Fibroblast of peridontal ligament (primary cell): Measurements from ENCODE around the gene F12.

Experiments
- DNase-seq: peaks from one replicate; pipeline ENCODE4 v3.0.0-alpha.2; 2010; ENCODE audit errors: extremely low read depth

The F12 gene

DNA sequence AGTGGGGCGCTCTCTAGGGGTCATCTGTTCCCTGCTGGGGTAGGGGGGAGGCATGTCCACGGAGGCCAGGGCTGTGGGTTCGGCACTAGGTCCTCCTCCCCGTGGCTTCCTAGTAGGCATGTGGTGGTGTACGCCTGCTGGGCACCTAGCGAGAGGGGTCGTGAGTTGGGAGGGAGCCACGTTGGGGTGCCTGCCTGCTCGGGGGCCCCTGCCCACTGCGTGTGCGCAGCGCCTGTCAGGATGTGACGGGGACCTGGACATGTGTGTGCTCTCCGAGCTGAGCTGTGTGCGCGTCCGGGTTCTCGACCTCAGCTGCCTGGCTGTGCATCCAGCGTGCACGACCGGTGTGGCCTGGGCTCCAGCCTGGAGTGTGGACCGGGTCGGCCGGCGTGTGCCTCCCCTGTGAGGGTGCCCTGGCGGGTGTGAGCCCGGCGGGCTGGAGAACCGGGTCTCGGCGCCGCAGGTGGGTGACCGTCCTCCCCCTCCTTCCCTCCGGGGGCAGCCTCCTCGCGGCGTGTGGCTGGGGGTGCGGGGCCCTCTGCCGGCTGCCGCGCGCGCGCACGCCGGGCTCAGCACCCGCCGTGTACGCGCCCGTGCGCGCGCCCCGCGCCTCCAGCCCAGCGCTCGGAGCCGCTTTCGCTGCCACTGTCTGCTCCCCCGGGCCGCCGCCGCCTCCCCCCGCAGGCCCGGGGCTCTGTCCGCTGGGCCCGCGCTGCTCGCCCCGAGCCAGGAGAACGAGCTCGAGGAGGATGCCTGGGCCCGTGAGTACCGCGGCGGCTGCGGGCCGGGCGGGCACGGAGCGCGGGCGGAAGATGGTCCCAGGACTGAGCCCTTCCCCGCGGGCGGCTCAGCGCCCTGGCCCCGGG, 37.1 kb upstream of the F12 start, which contains the start of gene PRR7:
PRR7 (plus strand) TSS at position 615 of the 866 bp plus-strand sequence. CDS start 8,254 bp downstream, outside the sequence.
- peak; percentile 42 for DNase-seq

DNA sequence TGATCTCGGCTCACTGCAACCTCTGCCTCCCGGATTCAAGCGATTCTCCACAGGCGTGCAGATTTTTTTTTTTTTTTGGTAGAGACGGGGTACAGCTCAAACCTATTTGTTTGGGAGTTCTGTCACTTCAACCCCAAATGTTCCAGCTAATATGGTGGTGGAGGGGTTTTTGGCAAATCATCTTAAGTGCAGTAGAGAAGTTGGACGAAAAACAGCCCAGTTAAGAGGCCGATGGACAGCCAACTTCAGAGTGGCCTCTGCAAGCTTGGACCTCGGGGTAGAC, 36.5 kb upstream of the F12 start:
- no peak for DNase-seq

DNA sequence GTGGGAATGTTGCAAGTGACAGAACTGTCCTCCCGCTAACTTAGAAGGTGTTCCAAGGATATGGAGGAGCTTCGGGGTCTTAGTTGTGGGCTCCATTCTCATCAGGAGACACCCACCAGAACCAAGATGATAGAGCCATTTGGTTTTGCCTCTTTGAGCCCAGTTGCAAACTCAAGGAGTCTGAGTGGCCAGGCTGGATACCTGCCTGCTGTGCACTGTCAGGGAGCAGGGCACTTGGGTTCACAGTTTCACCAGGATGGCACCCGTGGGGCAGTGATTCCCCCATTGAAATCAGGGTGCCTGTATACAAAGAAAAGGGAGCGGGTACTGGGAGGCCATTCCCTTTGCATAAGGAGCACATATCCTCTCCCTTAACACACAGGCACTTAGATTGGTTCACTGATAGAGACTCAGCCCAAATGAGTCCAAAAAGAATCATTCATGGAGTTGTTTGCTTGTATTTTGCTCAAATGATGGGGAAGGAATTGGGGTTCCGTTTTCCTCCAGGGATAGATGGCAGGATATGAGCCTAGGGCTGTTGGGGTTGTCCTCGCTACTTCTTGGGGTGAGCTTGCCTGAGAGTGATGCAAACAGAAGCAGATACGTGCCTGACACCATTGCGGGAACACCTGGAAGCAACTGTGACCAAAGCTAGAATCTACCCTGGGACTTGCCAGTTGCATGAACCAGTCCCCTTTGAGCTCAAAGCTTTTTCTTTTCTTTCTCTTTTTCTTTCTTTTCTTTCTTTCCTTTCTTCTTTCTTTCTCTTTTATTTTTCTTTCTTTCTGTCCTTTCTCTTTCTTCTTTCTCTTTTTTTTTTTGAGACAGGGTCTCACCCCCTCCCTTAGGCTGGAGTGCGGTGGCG, 35.9 kb upstream of the F12 start:
- no peak for DNase-seq

DNA sequence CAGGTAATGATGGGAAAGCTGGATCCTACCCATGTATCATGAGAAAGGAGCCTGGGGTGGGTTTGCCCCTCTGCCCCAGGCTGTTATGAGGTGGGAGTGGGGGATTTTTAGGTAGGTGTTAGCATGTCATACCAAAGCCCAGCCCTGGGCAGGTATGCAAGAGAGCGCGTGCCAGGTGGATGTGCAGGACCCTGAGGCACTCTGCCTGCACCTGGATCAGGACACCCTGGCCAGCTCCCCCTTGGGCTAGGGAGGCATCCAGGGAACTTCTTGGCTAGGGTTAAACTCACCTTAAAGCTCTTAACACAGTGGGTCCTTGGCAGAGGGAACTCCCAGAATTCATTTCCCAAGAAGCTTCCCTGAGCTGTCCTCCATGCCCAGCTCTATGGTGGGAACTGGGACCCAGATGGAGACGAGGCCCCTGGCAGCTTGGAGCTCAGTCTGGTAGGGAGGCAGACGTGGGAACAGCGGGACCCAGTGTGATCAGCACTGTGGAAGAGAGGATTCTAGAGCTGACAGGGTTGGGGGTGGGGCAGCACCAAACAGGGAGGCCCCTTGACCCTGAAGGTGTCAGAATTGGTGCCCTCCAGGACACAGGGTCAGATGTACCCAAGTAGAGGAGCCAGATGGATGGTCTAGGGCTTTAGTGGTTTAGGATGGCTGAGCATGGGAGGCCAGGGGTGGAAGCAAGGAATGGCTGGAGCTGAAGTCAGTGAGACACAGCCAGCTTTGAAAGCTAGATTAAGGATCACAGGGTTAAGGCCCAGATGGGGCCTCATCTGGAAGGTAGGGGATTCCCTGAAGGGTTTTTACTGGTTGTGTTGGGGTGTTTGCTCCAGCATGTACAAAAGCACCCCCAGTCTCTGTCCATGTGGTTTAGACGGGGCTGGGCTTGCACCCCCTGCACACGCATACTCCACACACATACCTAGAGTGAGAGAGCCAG, 35.0 kb upstream of the F12 start:
- DNase-seq: no peak

DNA sequence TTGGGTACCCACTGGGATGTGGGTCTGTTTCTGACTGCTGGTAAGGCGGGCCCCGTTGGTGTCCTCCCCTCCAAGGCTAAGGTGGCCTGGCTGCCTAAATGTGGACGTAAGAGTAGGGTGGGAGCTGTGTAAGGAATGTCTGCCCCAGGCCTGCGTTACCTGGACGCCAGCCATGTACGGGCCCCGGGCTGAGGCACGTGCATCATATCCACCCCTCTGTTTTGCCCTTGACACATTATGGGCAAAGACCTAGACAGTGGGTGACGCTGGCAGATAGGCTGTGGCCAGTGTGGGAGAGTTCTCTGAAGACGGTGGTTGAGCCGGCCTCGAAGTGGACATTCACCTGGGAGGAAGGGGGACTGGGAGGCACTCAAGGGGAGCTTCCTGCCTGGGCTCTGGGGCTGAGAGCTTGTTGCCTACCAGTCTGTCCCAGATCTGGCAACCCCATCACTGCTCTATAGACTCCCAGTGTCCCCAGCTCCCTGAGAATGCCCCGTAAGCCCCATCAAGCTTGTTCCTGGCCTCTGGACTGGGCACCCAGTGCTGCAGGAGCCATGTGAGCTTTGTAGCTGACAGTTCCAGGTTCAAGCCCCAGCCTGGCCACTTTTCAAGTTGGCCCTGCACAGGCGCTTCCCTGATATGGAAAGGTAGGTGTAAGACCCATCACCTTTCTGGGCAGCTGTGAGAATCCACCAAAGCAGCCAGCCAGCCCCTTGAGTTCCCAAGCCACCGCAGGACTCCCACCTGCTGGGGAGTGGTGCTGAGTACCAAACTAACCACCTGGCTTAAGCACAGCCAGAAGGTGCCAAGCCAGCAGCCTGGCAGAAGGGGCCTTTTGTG, 34.0 kb upstream of the F12 start:
- DNase-seq: no peak

DNA sequence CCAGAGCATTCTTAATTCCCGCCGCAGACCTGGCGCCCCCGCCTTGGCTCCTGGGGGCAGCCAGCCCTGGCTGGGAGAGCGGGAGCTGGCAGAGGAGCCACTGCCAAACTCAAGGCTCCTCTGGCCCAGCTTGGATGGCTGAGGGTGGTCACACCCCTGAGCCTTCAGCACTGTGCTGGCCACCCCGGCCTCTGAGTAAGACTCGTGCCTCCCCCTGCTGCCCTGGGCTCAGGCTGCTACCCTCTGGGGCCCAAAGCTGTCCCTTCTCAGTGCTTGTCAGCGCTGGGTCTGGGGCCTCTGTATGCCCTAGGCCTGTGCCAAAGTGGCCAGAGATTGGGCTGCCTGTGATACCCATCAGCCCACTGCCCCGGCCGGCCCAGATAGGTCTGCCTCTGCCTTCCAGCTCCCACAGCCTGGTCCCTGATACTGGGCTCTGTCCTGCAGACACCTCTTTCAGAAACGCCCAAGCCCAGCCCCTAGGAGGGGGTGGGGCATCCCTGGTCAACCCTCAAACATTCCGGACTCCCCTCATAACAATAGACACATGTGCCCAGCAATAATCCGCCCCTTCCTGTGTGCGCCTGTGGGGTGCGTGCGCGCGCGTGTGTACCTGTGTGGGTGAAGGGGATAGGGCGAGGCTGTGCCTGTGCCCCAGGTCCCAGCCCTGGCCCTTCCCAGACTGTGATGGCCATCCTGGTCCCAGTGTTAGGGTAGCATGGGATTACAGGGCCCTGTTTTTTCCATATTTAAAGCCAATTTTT, 32.9 kb upstream of the F12 start:
- no peak for DNase-seq

DNA sequence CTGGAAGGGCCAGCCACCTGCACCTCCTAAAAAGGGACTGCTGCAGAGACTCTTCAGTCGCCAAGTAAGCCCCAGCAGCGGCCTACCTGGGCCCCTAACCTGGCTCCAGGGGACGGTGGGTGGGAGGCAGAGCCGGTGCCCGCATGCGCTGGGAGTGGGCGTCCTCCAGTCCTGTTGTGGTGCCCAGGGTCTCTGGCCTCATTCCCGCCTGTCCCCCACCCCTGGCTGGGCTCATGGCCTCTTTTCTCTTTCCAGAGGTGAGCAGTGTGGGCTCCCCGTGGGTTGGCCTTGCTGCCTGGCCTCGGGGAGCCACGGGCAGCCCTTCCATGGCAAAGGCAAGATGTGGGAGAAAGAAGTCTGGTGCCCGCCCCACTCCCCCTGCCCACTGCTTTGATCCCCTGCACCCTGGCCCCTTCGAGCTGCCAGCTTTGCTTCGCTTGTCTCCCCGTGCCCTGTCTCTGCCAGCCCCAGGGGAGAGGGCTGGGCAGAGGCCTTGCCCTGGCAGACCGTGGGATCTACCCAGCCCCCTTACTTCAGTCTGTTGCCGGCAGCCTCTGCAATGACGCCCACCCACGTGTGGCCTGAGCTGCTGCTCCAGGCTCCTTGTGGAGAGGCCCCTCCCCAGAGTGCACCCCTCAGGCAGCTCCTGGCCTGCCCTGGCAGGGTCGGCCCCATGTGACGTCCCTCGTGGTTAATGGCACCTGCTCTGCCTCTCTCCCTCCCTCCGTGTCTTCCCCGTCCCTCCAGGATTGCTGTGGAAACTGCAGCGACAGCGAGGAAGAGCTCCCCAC, 31.8 kb upstream of the F12 start:
- no peak for DNase-seq

DNA sequence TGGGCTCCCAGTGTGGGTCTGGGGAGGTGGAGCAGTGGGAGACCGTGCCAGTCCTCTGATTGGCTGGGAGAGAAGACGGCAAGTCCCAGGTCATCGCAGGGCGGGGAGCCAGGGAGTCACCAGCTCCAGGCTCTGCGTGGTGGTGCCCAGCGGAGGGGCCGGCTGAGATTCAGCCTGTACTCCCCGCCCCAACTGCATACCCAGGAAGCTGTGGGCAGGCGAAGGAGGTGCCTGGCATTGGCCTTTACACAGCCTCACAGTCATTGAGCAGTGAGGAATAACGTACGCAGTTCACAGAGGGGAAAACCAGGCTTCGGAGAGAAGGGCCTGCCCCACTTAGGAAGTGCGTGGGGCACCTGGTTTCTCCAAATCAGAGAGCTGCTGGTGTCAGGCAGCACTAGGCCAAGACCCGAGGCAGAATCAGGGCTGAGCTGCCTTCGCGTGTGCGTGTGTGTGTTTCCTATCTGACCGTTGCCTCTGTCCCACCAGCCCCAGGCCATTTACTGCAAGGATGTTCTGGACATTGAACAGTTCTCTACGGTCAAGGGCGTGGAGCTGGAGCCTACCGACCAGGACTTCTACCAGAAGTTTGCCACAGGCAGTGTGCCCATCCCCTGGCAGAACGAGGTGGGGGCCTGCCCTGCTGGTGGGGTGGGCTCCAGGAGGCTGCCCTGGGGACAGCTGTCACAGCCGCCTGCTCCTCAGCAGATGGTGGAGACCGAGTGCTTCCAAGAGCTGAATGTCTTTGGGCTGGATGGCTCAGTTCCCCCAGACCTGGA, 31.0 kb upstream of the F12 start:
- no peak for DNase-seq

DNA sequence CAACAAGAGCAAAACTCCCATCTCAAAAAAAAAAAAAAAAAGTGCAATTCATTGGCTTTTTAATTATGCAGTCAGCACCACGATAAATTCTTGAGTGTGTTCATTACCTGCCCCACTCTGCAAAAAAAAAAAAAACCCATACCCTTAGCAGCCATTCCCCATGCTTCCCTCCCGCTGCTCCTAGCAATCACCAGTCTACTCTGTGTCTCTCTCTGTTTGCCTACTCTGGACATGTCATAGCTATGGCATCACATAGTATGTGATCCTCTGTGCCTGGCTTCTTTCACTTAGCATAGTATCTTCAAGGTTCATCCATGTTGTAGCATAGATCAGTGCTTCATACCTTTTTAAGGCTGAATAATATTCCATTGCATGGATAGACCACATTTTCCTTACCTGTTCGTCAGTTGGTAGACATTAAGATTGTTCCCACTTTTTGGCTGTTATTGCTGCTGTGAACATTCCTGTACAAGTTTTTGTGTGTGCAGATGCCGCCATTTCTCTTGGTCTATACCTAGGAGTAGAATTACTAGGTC, 30.2 kb upstream of the F12 start:
- no peak for DNase-seq

DNA sequence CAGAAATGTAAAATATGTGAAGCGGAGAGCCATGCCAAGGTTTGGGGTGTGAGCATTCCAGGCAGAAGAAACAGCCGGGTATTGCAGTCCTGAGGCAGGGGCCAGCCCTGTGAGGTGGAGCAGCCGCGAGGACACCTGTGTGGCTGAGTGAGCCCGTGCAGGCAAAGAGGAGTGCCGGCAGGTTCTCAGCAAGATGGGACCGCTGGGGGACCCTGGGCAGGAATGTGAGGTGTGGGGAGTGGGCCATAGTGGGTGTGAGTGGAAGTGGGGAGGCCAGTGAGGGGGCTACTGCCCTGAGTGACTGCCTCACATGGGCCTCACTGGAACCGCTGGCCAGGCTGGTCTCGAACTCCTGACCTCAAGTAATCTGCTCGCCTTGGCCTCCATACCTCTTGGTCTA, 29.1 kb upstream of the F12 start:
- no peak for DNase-seq

DNA sequence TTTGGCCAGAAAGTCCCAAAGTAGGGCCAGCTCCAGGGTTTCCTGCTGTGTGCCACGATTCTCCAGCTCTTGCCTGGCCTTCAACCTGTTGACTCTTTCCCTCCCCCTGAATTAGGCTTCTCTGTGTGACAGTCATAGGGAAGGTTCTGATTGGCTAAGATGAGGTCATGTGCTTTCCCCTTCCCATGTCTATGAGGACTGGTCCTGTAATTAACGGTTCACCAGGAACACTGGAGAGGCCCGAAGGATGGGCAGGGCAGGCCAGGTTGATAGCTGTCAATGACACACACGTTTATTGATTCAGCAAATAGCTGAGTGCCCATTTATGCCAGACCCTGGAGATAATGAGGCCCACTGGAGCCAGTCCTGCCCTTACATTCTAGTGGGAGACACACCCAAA, 28.3 kb upstream of the F12 start:
- no peak for DNase-seq

DNA sequence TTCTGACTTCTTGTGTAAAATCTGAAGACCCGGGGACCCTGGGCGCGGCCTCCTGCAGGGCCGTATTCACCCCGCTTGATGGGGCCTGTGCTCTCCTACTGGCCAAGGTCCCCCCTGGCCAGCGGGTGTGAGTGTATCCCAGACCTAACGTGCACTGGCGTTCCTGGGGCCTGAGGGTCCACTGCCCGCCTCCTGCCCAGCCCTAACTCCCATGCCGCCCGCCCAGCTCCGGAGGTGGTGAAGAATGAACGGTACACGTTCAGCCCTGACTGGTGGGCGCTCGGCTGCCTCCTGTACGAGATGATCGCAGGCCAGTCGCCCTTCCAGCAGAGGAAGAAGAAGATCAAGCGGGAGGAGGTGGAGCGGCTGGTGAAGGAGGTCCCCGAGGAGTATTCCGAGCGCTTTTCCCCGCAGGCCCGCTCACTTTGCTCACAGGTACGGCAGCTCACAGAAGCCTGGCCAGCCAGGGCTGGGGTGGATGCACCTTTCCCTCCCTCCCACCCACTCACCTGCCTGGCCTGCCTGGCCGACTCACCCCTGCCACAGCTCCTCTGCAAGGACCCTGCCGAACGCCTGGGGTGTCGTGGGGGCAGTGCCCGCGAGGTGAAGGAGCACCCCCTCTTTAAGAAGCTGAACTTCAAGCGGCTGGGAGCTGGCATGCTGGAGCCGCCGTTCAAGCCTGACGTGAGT, 26.6 kb upstream of the F12 start:
- no peak for DNase-seq

DNA sequence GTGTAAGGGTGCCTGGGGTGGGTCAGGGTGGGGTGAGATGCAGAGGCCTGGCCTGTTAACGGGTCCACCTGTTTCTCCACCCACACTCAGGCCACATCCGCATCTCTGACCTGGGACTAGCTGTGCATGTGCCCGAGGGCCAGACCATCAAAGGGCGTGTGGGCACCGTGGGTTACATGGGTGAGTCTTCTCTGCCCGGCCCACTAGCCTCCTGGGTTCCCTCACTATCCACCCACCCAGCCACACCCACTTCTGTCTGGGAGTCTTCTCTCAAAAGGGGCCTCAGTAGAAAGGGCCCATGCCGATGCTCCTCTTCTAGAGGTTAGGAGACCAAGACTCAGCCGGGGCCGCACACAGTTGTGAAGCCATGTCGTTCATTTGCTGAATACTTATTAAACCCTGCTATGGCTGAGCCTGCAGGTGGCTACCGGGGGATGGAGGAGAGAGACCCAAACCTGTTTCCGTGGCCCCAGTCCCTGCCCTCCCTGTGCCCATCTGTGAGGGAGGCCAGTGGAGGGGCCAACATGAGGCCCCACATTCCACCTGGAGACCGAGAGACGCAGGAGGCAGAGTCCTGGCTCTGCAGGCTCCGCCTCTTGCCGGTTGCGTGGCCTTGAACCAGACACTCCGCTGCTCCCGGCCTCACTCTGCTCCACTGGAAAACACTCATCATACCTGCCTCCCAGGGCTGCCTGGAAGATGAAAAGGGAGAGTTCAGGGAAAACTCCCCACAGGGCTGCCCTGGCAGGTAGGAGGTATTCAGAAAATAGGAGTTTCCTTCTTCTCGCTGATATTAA, 25.8 kb upstream of the F12 start:
- no peak for DNase-seq

DNA sequence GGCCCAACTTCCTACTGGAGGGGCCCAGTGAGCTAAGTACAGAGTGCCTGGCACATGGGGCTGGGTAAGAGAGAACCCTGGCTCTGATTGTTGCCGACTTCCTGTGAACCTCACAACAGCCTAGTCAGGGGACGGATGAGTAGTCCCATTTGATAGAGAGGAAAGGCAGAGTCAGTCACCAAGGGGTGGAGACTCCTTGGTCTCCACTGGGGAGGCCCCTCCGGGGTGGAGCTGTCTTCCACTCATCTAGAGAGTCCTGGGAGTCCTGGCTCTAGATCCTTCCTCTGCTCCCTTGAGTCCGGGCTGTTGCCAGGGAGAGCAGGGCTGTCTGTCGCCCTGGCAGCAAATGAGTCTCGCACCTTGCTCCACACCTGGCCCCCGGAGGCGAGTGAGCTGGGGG, 25.1 kb upstream of the F12 start:
- no peak for DNase-seq

DNA sequence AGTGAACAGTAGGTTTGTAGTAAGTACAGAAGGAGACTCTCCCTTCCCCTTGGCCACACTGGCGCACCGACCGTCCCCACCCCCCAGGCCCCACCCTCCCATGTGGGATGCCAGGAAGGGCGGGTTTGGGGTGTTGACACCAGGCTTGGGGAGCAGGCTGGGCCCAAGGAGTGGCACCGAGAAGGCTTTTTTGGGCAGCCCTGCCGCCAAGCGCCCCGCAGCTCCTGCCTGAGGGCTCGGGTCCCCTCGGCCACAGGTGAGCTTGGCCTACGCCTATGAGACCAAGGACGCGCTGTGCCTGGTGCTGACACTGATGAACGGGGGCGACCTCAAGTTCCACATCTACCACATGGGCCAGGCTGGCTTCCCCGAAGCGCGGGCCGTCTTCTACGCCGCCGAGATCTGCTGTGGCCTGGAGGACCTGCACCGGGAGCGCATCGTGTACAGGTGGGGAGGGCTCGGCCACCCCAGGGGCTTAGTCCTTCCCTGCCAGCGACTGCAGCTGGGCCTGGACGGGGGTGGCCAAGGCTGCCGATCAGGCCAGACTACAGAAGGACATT, 24.4 kb upstream of the F12 start:
- no peak for DNase-seq

DNA sequence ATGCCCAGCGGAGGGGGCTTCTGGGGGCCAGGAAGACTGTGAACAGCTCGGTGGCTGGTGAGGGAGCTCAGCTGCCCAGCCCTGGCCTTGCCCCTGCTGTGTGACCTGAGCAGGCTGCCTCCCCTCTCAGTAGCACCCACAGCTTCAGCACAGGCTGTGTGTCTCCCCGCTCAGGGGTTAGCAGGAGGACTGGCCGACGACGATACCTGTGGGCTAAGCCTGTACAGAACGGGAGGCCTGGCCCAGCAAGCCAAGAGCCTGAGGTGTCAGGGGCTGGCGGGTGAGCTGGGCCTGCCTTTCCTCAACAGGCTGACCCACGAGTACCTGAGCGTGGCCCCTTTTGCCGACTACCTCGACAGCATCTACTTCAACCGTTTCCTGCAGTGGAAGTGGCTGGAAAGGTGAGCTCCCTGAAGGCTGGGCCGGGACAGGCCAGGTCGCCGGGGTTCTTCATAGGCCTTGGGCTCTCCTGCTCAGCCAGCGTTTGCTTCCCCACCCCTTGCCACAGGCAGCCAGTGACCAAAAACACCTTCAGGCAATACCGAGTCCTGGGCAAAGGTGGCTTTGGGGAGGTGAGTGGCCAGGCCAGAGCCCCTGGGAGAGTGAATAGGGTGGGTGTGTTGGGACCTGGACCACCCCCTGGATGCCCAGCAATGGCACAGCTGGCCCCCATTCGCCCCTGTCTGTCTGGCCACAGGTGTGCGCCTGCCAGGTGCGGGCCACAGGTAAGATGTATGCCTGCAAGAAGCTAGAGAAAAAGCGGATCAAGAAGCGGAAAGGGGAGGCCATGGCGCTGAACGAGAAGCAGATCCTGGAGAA, 23.7 kb upstream of the F12 start:
- DNase-seq: no peak
